ENCODE results near the gene S100A3. TPM values are rescaled to one million over a fixed set of nuclear protein-coding genes. Genes with fewer than 3 reads are reported as not detected.

The S100A3 gene
- total and polyA plus RNA-seq, 9 donors, result 0.48 to 2.5 (median 1.6) TPM; not detected in 4

- 83 to 87% (median 87%) methylated on average over 8 of the region's 8 CpGs for WGBS, 3 donors
These were observed 20.4 kb upstream of the S100A3 start for GRCh38 chr1:153569465-153569864.

GRCh38 chr1:153568367-153569099 lies 19.5 kb upstream of the S100A3 start:
- H3K9me3 ChIP-seq, result no peaks in the 10 kb centered on the region
- peak; percentile 96 to 98 (median 97) for TF ChIP-seq CTCF (IDR thresholded peaks at IDR 0.05)
- TF ChIP-seq POLR2A (IDR thresholded peaks at IDR 0.05), result no peak
- TF ChIP-seq EP300 (IDR thresholded peaks at IDR 0.05), result no peak
- peak overlapping the region; percentile 17 to 34 for H3K27ac ChIP-seq
- 12 to 13% (median 12%) methylated on average over 25 of the region's 25 CpGs for WGBS, 3 donors
- intact Hi-C loops (cut with DNase I), result loop anchor here (1.0 to 10.0 kb wide), 5 partner anchors 35 to 216 kb away; partner anchors contain the start of gene S100A9 (in 1 of the 4)
- no peaks in the 10 kb centered on the region for H3K36me3 ChIP-seq
- DNase-seq, result peak; percentile 89 to 93 (median 92)
- H3K27me3 ChIP-seq, result no peaks in the 10 kb centered on the region
- peak overlapping the region; percentile 19 for H3K4me3 ChIP-seq
- H3K4me1 ChIP-seq (ENCODE audit: insufficient read depth), result peaks cover 18% of the 10 kb centered on the region

More at GRCh38 chr1:153569465-153569864, 20.4 kb upstream of the S100A3 start:
- no peak for DNase-seq
- H3K36me3 ChIP-seq, result no peaks in the 10 kb centered on the region
- H3K9me3 ChIP-seq, result no peaks in the 10 kb centered on the region
- no peak overlapping the region for H3K27ac ChIP-seq
- TF ChIP-seq EP300 (IDR thresholded peaks at IDR 0.05), result no peak
- no peak for TF ChIP-seq CTCF (IDR thresholded peaks at IDR 0.05)
- TF ChIP-seq POLR2A (IDR thresholded peaks at IDR 0.05), result no peak
- intact Hi-C loops (cut with DNase I), result loop anchor here in 3 of 4 donors (2.0 to 10.0 kb wide), 3 partner anchors 37 to 217 kb away; partner anchors contain the start of gene S100A9 (in 1 of the 3)
- no peaks in the 10 kb centered on the region for H3K27me3 ChIP-seq
- peaks cover 18% of the 10 kb centered on the region for H3K4me1 ChIP-seq (ENCODE audit: insufficient read depth)
- H3K4me3 ChIP-seq, result no peak overlapping the region

DNA sequence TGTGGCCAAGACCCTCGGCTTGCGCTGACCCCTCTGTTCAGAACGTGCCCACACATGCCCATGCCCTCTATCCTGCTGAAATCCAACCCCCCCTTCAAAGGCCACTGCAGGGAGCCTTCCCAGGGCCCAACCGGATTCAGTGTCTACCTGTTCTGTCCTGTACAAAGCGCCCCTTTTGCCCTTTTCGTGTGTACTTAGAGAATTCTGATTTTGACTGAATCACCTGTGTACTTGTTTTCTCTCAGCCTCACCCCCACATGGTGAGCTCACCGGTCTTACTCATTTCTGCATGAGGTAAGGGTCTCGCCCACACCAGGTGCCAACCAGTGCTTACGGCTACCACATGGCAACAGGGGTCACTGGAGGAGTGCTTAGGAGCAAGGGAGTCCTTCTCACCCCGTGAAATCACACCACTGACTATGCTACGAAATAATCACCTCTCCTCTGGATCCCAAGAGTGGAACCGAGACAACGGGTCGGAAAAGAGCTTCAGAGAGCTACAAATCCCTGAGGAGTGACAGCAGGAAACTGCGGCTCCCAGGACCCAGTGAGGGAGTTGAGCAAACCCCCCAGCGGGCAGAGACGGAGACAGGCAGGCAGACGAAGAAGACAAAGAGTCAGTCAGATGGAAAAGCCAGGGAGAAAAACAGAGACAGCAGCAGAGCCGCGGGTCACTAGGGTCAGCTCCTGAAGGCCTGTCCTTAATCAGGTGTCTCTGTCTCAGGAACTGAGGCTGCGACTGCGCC lies 18.7 kb upstream of the S100A3 start:
- Histone ChIP-seq H3K27me3 (no peaks in the 10 kb centered on the region), H3K4me1 (ENCODE audit: insufficient read depth) (peaks cover 16% of the 10 kb centered on the region), H3K27ac (peak overlapping the region; percentile 17 to 90), H3K9me3 (no peaks in the 10 kb centered on the region), H3K4me3 (peak overlapping the region; percentile 19), H3K36me3 (no peaks in the 10 kb centered on the region)
- WGBS, 3 donors, result 81 to 86% (median 84%) methylated on average over 22 of the region's 22 CpGs
- intact Hi-C loops (cut with DNase I), result loop anchor here (1.0 to 10.0 kb wide), 6 partner anchors 34 to 215 kb away; partner anchors contain the start of gene S100A9 (in 1 of the 4)
- DNase-seq, result no peak
- no peak for TF ChIP-seq CTCF (IDR thresholded peaks at IDR 0.05)
- TF ChIP-seq POLR2A (IDR thresholded peaks at IDR 0.05), result no peak
- TF ChIP-seq EP300 (IDR thresholded peaks at IDR 0.05), result no peak
